Colonic mucosa (tissue), 4 donors: ENCODE data around the gene C7orf33. TPM values are rescaled to one million over a fixed set of nuclear protein-coding genes. Genes with fewer than 3 reads are reported as not detected.

Experiments used
- DNase-seq: peaks from one replicate; pipeline ENCODE4 v3.0.0-alpha.2; 2020
- H3K27ac ChIP-seq: fragments of 200-600 bp; one replicate; pipeline ENCODE4 v1.8.0; 2021
- H3K27me3 ChIP-seq: fragments of 200-600 bp; one replicate; pipeline ENCODE4 v1.8.0; 2021
- H3K36me3 ChIP-seq: fragments of 200-600 bp; one replicate; pipeline ENCODE4 v1.8.0; 2021
- H3K4me1 ChIP-seq: fragments of 200-600 bp; one replicate; pipeline ENCODE4 v1.8.0; 2021; ENCODE audit warnings: mild to moderate bottlenecking
- H3K4me3 ChIP-seq: fragments of 200-600 bp; one replicate; pipeline ENCODE4 v1.8.0; 2021
- H3K9ac ChIP-seq, 2 donors: one replicate each; pipeline ENCODE4 v1.7.0; 2013; ENCODE audit warnings: control low read depth in 2 of 2, low read depth in 2 of 2, low read length in 2 of 2
- H3K9me3 ChIP-seq: fragments of 200-600 bp; one replicate; pipeline ENCODE4 v1.8.0; 2021
- intact Hi-C: fragments of 100-400 bp; cut with DNase I; formaldehyde crosslinking; loops from one replicate; pipeline ENCODE4 v1.14.1; 2022
- total RNA-seq, 2 donors: library from RNA; stranded (reverse); fragmentation: NEBNext Ultra II Directional in 1 of 2; extraction: Animal tissue kit (Norgen Biotek cat#: 25700) in 1 of 2; gene quantifications; one replicate each; pipeline ENCODE4 v1.2.1, GENCODE V29; 2021
- TF ChIP-seq, protein P1 (sequence below): fragments of 200-600 bp; IDR thresholded peaks from one replicate; pipeline ENCODE4 v1.8.0; 2022; ENCODE audit warnings: antibody characterized with exemption, mild to moderate bottlenecking
- donor health status: healthy.
- donor health status: DM: no; HTN: no; CAD: no.
- donor health status: DM: no; HTN: no; CAD: no.

The C7orf33 gene, protein sequence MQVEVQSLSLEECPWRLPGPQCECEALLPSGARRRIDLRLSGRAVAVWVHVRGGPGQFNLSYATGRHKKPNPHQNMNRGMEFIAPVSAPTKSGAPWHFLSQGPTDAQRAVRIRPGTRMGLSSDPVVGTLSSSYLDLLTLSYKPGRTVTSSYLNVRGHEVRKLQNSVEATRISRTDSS
- not detected for total RNA-seq

DNA sequence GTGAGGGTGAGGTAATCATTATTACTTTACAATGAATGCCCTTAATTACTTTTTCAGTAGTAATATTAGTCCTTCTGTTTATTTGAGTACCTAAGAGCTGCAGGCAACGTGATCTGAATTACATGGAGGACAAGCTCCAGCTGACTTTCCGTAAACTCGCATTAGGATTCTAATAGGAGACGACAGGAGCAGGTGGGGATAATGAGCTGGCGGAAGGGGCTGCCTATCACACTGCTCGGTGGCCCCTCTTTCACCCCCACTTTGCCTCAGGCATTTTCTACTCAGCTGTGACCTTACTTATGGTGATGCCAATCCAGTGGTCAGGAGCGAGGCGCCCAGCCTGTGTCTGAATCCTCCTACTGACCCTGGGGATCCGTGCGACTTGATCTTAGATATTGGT lies at the start of gene C7orf33:
Gene C7orf33 (plus strand): TSS at position 296 of the 400 bp plus-strand sequence. CDS start 160 bp downstream, outside the sequence.
- no peak within 1 kb of the TSS for H3K4me3 ChIP-seq
- TF ChIP-seq, protein P1, sequence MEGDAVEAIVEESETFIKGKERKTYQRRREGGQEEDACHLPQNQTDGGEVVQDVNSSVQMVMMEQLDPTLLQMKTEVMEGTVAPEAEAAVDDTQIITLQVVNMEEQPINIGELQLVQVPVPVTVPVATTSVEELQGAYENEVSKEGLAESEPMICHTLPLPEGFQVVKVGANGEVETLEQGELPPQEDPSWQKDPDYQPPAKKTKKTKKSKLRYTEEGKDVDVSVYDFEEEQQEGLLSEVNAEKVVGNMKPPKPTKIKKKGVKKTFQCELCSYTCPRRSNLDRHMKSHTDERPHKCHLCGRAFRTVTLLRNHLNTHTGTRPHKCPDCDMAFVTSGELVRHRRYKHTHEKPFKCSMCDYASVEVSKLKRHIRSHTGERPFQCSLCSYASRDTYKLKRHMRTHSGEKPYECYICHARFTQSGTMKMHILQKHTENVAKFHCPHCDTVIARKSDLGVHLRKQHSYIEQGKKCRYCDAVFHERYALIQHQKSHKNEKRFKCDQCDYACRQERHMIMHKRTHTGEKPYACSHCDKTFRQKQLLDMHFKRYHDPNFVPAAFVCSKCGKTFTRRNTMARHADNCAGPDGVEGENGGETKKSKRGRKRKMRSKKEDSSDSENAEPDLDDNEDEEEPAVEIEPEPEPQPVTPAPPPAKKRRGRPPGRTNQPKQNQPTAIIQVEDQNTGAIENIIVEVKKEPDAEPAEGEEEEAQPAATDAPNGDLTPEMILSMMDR = no peak
- DNase-seq = no peak
- H3K4me1 ChIP-seq = no peaks in the 10 kb centered on the region
- no peaks in the 10 kb centered on the region for H3K9me3 ChIP-seq
- H3K27ac ChIP-seq = no peak within 1 kb of the TSS
- intact Hi-C loops = no loop called here
- no peaks in the 10 kb centered on the region for H3K27me3 ChIP-seq
- no peaks in the 10 kb centered on the region for H3K36me3 ChIP-seq
- no peak within 1 kb of the TSS for H3K9ac ChIP-seq

DNA sequence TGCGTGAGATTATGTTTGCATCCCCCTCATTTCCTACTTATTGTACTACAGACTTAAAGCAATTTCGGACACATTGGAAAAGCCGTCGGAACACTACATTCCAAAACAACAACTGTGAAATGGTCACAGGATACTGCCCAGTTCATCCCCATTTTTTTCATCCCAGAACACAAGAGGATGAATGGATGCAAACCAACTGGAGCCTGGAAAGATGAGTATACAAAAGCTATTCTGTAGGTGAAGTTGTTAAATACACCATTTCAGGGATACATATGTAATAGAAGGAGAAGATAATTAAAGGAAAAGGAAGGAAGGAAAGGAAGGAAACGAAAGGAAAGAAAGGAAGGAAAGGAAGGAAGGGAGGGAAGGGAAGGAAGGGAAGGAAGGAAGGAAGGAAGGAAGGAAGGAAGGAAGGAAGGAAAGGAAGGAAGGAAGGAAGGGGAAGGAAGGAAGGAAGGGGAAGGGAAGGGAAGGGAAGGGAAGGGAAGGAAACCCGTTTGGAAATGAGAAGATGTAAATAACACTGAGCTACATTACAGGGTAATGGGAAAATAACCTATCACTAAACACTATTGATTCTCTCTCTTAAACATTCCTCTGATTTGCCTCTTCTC lies 48.6 kb upstream of the C7orf33 start:
- no peaks in the 10 kb centered on the region for H3K9me3 ChIP-seq
- TF ChIP-seq, protein P1 = no peak
- H3K27ac ChIP-seq = no peak overlapping the region
- H3K4me3 ChIP-seq = no peak overlapping the region
- DNase-seq = no peak
- intact Hi-C loops = no loop called here
- H3K27me3 ChIP-seq = no peaks in the 10 kb centered on the region
- no peak overlapping the region for H3K9ac ChIP-seq
- H3K36me3 ChIP-seq = no peaks in the 10 kb centered on the region
- H3K4me1 ChIP-seq = no peaks in the 10 kb centered on the region

DNA sequence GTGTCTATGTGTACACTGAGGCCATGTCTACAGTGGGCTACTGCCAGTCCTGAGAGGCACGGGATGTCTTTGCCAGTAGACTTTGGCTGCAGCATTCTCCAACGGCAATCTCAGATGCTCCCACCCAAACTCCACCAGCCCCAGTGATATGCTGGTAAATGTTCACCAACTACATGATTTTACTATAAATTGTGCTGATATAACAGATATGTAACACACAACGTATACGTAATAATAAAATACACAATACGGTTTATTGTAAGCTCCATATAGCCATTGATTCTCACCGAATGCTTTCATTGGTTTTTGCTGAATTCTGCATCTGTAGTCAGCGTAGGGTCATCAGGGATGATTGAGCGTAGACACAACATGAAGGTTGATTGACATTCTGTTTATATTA lies 47.3 kb upstream of the C7orf33 start:
- DNase-seq = no peak
- Histone ChIP-seq H3K36me3 (no peaks in the 10 kb centered on the region), H3K4me1 (no peaks in the 10 kb centered on the region), H3K27me3 (no peaks in the 10 kb centered on the region), H3K27ac (no peak overlapping the region), H3K4me3 (no peak overlapping the region), H3K9ac (no peak overlapping the region), H3K9me3 (no peaks in the 10 kb centered on the region)
- TF ChIP-seq, protein P1 = no peak
- intact Hi-C loops = no loop called here

DNA sequence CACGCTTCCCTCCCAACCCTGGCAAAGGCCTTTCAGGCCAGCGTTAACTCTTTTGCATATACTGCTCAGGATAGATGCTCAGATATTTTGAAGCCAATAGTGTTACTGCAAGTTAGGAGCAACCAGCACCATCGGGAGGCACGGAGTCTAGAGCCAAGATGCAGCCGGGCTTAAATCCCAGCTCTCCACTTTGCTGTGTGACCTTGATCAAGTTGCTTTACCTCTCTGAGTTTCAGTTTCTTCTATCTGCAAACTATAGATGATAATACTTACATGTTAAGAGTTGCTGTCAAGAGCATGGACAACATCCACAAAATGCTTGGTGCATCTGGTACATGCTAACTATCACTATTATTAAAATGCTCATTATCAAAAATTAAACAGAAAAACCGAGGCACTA lies 45.4 kb upstream of the C7orf33 start:
- Histone ChIP-seq H3K4me3 (no peak overlapping the region), H3K27ac (no peak overlapping the region), H3K27me3 (no peaks in the 10 kb centered on the region), H3K4me1 (no peaks in the 10 kb centered on the region), H3K9ac (no peak overlapping the region), H3K36me3 (no peaks in the 10 kb centered on the region), H3K9me3 (no peaks in the 10 kb centered on the region)
- intact Hi-C loops = no loop called here
- TF ChIP-seq, protein P1 = no peak
- DNase-seq = no peak

DNA sequence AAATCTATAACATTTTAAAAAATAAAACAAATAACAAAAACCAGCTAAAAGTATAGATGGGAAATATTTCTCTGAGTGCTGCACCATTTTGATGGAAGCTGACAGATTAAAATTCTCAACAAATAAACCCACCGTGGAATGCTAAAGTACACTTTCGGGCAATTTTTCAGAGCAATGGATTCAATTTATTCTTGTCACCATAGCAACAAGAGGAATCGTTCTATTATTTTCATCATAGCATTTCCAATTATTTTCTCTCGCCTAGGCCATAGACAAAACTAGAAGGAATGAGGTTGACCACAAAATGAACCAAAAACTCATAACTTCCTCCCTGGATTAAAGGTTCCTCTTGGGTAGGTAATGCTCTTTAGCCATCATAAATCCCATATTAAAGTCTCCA lies 44.6 kb upstream of the C7orf33 start:
- H3K4me1 ChIP-seq = no peaks in the 10 kb centered on the region
- H3K27me3 ChIP-seq = no peaks in the 10 kb centered on the region
- H3K4me3 ChIP-seq = no peak overlapping the region
- intact Hi-C loops = no loop called here
- TF ChIP-seq, protein P1 = no peak
- no peak for DNase-seq
- H3K9me3 ChIP-seq = no peaks in the 10 kb centered on the region
- no peaks in the 10 kb centered on the region for H3K36me3 ChIP-seq
- H3K9ac ChIP-seq = no peak overlapping the region
- no peak overlapping the region for H3K27ac ChIP-seq
